Measurements from ENCODE around the gene ABCG1.

ABCG1 gene

GRCh38 chr21:42331660-42332059 lies 112.7 kb downstream of the ABCG1 start:
- no peak for DNase-seq

- no peak for DNase-seq
These were observed 113.8 kb downstream of the ABCG1 start for GRCh38 chr21:42332557-42333317.

- peak; percentile 9 for DNase-seq
These were observed 117.1 kb downstream of the ABCG1 start for GRCh38 chr21:42336054-42336453.

DNA sequence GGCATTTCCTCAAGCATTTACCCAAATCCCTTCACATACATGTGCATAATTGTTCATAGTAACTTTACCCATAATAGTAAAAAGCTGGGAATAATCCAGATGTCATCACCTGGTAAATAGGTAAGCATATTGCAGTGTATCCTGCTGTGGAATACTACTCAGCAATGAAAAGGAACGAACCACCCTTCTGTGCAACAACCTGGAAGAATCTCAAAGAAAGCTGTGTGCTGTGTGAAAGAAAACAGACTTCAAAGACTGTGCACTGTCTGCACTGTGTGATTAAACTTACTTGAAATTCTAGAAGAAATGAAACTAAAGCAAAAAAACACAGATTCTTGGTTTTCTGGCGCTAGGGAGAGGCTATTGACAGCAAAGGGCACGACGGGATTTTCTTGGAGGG lies 118.3 kb downstream of the ABCG1 start:
- no peak for DNase-seq

DNA sequence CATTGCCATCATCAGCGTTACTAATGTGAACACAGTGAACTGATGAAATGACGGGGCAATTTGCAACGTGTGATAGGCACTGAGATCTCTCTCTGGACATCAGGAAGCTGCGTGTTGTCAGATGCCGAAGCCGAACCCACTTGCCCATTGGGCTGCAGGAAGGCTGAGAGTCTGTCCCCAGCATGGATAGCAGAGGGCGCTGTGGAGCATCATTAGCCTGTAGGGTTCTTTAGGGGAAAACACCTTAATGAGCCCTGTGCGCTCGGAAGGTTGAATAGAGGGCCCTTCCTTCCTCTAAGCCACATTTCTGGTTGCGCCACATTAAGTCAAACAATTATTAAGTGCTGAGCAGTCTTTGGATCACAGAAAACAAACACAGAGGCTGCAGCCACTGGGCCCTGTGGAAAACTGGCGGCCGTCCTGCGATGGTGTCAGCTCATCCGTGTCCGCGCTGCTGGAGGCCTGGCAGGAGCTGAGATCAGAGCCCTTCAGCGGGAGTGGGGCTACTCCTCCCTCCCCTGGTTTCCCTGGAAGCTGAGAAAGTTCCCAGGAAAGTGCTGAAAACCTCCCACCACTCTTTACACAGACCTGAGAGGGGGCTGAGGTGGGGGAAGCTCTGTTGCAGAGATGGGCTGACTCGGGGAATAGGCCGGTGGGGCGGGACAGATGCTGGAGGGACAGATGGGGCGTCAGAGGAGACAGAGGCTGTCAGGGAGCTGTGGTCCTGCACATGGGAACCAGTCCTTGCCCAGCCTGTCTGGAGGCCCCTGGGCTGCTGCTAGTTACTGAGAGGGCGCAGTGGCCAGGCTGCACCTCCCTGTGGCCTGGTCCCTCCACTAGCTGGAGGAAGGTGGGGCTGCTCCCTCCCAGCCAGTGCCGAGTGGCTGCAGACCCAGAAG lies 119.1 kb downstream of the ABCG1 start:
- DNase-seq = peak; percentile 36

GRCh38 chr21:42338729-42339715 lies 120.1 kb downstream of the ABCG1 start:
- DNase-seq = no peak

DNA sequence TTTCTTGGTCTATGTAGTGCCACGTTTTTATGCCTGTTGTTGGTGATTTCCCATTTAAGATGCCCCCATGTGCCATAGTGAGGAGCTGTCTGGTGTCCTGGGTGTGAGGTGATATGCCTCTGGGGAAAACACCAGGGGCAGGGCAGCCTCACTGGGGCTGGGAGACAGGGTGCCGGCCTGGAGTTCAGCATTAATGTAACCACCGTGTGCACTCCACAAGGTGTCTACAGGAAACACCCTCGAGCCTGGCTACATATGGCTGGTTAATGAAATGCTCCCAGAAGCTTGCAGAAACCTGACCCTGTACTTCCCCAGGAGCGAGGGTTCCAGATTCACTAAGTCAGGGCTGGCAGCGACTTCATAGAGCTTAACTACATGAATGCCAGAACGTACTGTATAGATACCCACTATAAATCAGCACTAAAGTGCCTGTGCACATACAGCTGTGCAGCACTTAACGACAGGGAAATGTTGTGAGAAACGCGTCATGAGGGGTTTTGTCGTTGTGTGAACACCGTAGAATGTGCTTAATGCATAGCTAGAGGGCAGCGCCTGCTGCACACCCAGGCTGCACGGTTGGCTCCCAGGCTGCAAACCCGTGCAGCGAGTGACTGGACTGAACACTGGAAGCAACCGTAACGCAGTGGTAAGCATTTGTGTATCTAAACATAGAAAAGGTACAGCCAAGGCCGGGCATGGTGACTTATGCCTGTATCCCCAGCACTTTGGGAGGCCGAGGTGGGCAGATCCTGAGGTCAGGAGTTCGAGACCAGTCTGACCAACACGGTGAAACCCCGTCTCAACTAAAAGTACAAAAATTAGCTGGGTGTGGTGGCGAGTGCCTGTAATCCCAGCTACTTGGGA lies 121.5 kb downstream of the ABCG1 start:
- DNase-seq = no peak

DNA sequence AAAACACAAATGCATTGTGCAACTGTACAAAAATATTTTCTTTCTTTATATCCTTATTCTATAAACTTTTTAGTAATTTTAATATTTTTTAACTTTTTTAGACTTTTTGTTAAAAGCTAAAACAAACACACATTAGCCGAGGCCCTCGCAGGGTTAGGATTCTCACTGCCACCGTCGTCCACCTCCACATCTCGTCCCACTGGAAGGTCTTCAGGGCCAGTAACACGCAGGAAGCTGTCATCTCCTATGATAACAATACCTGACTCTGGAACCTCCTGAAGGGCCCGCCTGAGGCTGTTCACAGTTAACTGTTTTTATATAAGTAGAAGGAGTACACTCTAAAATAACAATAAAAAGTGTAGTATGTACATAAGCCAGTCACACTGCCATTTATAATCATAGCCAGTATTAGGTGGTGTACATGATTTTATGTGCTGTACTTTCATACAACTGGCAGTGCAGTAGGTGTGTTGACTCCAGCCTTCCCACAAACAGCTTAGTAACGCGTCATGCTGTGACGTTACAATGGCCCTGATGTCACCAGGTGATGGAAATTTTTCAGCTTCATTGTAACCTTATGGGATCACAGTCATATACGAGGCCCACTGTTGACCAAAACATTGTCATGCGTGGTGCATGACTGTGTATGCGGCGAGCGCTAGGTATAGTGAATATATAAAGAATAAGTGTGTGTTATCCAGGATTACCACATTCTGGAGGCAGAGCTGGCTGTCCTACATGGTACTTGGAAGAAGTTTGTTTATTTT lies 123.0 kb downstream of the ABCG1 start:
- DNase-seq = no peak

GRCh38 chr21:42343101-42343500 lies 124.2 kb downstream of the ABCG1 start:
- DNase-seq = no peak

DNA sequence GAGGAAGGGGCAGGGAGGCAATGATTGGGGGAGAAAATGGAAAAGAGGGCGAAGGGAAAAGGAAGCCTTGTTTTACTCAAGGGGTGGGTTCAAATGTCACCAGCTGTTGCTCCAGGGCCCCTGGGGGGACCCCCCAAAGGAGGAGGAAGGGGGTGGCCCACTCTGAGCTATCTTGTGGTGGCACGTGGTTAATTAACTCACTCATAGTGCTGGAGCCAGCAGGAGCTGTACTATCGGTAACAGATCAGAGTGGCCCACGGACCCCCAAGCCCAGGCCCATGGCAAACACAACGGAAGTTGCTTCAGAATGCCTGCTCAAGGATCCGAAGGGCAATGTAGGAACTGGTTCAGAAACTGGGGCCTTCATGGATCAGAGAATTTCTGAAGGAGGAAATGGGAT lies 124.6 kb downstream of the ABCG1 start:
- no peak for DNase-seq

DNA sequence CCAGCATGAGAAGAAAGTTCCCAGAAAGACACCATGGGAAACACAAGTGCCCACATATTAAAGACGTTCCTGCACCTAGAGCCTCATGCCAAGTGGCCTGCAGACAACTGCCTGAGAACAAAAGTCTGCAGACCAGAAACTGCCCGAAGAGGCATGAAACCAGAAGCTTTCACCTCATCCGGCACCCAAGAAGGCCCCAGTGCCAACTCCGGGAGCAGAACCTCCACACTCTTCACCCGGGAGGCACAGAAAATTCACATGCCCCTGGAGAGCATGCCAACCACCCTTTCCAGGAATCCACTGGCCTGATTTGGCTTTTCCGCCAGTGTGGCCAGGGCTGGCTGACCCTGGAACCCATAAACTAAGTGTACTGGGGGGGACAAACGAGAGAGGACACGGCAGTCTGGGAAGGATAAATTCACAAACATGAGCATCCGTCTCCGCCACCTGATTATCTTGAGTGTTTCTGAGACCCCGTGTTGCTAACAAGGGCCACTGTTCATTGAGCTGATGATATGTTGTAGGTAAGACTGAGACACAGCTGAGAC lies 125.1 kb downstream of the ABCG1 start:
- DNase-seq = no peak

DNA sequence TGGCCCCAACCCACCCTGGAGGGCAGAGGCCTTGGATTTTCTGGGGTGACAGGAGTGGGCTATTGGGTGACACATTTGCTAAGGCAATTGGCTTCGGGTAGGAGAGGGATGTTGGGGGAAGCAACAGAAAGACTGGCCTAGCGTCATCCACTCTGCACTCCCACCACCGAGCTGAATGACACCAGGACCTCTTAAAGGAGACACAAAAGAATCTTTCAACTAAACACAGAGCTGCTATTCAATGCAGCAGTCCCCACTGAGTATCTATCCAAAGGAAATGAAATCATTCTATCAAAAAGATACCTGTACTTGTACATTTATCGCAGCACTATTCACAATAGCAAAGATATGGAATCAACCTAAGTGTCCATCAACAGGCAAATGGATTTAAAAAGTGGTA lies 125.7 kb downstream of the ABCG1 start:
- DNase-seq = no peak

GRCh38 chr21:42346441-42346840 lies 127.5 kb downstream of the ABCG1 start:
- no peak for DNase-seq
